NCI-H510A treated with DMSO at 0.1 percent for 48 hours (cell line): ENCODE data around the gene HLTF.

Experiments used
- DNase-seq: peaks from one replicate; lab custom pipeline; 2025; lab: John Stamatoyannopoulos, UW

The HLTF gene

DNA sequence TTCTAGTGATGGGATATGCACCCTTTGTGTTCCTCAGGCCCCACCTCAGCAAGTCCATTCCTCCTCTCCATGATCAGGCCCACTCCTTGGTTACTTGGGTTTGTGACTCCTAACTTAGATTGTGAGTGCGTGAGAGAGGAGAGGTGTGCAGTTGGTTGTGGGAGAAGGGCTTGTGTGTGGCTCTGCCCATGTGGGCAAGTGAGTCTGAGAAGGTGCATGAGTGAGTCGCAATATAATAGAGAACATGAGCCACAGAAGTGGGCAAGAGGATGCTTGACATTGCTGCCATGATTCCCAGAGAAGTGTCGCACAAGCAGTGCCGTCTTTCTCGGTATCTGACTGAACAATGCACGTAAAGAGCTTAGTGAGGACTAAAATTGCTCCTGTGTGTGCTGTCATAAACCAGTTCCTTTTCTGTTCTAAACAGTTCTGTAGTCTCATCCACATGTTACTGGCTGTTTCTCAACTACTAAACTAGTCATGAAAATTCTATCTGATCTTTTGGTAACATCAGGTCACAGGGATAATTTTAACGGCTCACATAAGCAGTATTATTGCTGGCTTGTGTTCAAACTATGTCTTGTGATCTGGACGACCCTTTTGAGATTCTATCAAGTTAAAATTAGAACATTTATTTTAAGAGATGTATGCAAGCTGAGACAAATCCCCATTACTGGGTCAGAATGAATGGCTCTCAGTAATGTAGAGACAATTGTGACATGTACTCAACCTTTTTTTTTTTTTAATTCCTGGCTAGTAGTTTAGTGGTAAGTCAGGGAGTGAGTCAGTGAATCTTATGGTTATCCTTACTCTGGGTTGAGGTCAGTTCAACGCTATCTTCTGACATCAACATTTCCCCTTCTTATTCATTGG lies 69.4 kb downstream of the HLTF start:
- DNase-seq, result no peak

GRCh38 chr3:149016242-149016641 lies 70.1 kb downstream of the HLTF start:
- DNase-seq, result no peak

DNA sequence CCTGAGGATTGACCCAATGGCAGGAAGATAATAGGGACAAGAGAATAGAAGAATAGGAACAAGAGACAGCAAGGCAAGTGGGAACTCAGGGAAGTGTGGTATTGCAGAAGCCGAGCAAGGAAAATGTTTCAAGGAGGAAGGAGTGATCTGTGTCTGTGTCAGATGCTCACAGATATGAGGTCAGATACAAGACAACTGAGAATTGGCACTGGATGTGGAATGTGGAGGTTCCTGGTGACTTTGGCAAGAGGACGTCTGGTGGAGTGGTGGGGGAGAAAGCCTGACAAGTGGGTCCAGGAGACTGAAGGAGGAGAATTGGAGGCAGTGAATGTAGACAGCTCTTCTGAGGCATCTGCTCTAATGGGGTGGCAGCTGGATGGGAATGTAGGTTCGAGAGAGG lies 70.9 kb downstream of the HLTF start:
- DNase-seq, result no peak

- no peak for DNase-seq
Observed at GRCh38 chr3:149013726-149014125, 72.6 kb downstream of the HLTF start.

- no peak for DNase-seq
Observed at GRCh38 chr3:149011676-149012075, 74.7 kb downstream of the HLTF start.

DNA sequence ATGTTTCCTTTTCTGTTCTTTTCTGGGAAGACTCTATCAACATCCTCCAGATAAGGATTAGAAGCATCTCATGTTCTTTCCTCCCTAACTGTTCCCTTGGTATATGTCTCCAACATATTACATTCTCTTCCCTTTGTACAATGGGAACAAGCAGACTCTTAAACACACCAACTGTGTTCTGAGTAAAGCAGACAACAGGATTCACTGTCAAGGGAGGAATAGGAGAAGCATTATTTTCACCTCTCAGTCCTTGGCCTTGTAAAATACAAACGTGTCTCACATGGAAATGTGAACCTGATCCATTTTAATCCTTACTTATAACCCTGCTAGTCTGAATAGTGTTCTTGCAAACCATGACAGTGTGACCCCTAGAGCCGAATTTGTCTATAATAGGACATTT lies 75.4 kb downstream of the HLTF start:
- no peak for DNase-seq

- DNase-seq, result no peak
Observed at GRCh38 chr3:149010504-149010951, 75.8 kb downstream of the HLTF start.

GRCh38 chr3:149009732-149010131 lies 76.6 kb downstream of the HLTF start:
- DNase-seq, result no peak

GRCh38 chr3:149007567-149008257 lies 78.6 kb downstream of the HLTF start:
- DNase-seq, result no peak

GRCh38 chr3:149005416-149005815 lies 80.9 kb downstream of the HLTF start:
- DNase-seq, result no peak

DNA sequence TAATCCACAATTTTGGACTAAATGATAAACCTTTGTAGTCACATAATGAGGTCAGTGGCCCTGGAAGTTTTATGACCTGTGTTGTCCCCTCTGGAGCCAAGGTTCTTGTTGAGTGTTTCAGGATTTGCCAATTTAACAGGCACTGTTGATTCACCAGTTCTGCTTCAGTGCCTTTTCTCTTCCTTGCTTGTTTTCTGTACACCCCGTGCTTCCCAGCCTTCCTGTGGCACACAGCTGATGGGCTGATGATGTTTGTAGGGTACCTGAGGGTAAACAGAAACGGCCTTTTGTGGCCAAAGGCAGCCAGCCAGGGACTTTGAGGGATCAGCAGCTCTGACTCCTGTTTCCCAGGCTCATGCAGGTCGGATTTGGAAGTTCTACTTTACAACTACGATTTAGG lies 81.7 kb downstream of the HLTF start:
- DNase-seq, result peak; percentile 73

- peak; percentile 44 for DNase-seq
Observed at GRCh38 chr3:149003653-149004305, 82.6 kb downstream of the HLTF start.

DNA sequence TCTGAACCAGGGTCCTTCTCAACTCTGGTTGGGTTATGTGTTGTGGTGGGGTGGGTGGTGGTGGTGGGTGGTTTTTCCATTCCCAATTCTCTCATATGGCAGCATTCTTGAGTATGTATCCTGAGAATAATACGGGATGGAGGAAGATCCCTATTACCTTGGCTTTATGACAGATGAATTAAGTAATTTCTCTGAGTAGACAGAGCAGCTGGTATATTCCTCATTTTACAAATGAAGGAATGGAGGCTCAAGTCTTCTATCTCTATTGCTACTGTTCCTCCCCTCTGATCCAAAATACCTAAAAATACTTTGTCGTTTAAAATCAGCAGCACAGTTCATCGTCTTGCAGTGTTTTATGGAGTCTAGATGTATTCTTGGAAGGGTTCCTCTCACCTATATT lies 84.6 kb downstream of the HLTF start:
- DNase-seq, result no peak

GRCh38 chr3:149000206-149000745 lies 86.1 kb downstream of the HLTF start:
- DNase-seq, result no peak

DNA sequence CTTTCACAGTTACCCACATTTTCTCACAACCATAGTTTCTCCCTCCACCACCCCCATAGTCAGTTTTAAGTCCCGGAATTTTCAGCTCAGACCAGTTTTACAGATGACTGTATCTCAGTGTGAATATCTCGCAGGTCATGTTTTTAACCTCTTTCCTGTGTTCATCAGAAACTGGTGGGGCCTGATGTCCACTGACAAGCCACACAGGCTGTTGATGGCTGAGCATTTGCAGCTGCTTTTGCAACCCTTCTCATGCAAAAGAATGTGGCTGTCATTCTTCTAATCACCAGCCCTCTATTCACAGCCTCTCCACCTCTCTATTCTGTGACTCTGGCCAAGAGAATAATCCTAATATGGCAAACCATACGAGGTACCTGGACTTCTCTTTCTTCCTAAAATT lies 86.5 kb downstream of the HLTF start:
- no peak for DNase-seq

- DNase-seq, result peak; percentile 59
Observed at GRCh38 chr3:148998715-148999423, 87.5 kb downstream of the HLTF start.

DNA sequence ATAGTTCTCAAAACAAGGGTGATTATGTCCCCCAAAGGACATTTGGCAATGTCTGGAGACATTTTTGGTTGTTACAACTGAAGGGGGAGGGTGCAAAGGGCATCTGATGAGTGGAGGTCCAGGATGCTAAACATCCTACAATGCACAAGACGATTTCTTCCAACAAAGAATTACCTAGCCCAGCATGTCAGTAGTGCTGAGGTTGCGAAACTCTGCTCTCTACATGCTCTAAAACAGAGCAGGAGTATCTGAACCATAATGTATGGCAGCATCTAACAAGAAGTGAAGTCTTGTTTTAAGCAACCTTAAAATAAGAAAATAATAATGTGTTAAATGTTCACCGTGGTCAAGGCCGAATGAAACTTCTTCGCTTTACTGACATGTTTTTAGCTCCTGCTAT lies 88.0 kb downstream of the HLTF start:
- no peak for DNase-seq

DNA sequence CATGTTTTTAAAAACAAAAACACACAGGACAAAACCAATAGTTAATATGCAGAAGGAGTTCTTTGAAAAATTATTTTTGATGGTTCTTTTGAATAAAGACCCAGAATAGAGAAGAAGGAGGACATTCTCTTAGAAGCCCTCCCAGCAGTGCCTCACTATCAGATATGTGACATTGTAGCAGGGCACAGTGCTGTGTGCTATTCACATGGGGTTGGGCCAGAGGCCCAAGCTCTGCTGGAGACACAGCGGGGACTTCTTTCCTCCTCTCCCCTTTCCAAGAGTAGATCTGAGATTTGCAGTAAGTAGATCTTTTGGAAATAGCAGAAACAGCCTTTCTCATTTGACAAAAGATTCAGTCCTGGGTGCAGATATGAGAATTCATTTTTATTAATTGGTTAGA lies 88.7 kb downstream of the HLTF start:
- DNase-seq, result no peak

DNA sequence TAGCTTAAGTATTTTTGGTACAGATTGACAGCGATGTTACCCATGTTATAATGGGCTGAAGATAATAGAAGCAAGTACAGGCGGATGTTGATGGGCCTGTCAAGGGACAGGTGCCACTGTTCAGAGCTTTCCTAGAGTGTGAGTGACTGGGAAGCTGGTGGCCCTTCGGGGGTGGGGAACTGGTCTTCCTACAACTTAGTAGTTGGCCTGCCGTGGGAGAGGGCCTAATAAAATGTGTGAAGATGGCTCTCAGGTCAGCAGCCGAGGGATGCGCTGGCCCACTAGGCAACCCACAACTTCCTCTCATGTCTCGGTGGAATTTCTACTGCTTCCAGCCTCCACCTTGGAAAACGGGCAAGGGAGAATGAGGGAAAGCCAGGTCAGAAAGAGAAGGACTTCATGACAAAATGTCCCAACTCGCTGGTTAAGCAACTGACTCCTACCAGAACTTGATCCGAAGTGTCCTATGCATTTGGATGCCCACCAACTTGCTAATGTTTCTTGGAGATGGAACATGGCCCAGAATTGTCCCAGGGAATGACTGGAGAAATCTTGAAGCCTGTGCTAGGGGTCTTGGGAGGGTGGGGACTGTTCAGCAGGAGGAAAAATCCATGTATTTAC lies 93.6 kb downstream of the HLTF start:
- DNase-seq, result no peak

GRCh38 chr3:148992027-148992634 lies 94.2 kb downstream of the HLTF start:
- peak; percentile 29 for DNase-seq
